ENCODE results near the gene SNAPC2.
A peak's percentile ranks its signal among the peaks of the same experiment; 100 is the strongest.

Gene SNAPC2

DNA sequence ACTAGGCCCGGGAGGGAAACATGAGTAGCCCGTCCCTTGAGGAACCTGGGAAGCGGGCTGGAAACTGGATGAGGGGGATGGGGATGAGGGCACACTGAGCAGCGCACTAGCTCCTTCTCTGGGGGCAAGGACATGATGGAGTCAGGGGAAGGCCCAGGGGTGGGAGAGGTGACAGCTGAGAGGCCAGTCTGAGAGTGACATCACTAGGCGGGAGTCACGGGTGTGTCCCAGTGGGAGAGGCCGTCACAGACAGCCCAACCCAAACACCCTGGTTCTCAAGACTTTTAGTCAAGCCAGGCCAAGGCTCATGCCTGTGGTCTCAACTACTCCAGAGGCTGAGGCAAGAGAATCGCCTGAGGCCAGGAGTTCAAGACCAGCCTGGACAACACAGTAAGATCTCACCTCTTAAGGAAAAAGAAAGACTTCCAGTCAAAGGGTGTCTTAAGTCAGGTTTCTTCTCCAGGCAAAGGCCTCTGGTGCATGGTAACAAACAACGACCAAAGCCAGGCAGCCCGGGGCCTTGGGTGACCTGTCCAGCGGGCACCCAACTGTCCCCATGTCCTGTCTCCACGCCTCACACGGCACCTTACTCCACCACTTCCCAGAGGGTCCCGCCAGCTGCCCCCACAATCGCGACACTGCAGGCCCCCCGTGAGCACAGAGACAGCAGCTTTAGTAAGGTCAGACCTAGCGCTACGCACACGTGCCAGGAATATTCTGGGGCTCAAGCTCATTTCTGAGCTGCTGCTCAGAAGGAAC, 48.8 kb downstream of the SNAPC2 start:
- Histone ChIP-seq H3K9ac (ENCODE audit: low read length) (no peak overlapping the region), H3F3A (ENCODE audit: insufficient read depth, low read length) (no peaks in the 10 kb centered on the region), H3K27me3 (replicated peaks; ENCODE audit: insufficient read depth, low read length) (no peaks in the 10 kb centered on the region), H3K4me3 (ENCODE audit: low read length) (no peak overlapping the region), H3K4me2 (ENCODE audit: low read depth, low read length) (no peak overlapping the region), H3K9me2 (replicated peaks; ENCODE audit: insufficient read depth, low read length) (no peaks in the 10 kb centered on the region), H3K4me1 (ENCODE audit: low read length) (no peaks in the 10 kb centered on the region), H3K27ac (ENCODE audit: low read length) (no peak overlapping the region), H3K9me3 (replicated peaks; ENCODE audit: insufficient read depth, low read length) (no peaks in the 10 kb centered on the region), H4K20me1 (ENCODE audit: insufficient read depth, low read length) (no peaks in the 10 kb centered on the region; the same call in 1 of the 2 replicates), H2AFZ (ENCODE audit: low read length) (no peak overlapping the region), H3K79me2 (ENCODE audit: low read length) (peaks cover 8% of the 10 kb centered on the region; the same call in 1 of the 2 replicates), H3K36me3 (replicated peaks; ENCODE audit: insufficient read depth, low read length) (peaks cover 14% of the 10 kb centered on the region)
- TF ChIP-seq, protein P1, sequence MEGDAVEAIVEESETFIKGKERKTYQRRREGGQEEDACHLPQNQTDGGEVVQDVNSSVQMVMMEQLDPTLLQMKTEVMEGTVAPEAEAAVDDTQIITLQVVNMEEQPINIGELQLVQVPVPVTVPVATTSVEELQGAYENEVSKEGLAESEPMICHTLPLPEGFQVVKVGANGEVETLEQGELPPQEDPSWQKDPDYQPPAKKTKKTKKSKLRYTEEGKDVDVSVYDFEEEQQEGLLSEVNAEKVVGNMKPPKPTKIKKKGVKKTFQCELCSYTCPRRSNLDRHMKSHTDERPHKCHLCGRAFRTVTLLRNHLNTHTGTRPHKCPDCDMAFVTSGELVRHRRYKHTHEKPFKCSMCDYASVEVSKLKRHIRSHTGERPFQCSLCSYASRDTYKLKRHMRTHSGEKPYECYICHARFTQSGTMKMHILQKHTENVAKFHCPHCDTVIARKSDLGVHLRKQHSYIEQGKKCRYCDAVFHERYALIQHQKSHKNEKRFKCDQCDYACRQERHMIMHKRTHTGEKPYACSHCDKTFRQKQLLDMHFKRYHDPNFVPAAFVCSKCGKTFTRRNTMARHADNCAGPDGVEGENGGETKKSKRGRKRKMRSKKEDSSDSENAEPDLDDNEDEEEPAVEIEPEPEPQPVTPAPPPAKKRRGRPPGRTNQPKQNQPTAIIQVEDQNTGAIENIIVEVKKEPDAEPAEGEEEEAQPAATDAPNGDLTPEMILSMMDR (IDR thresholded peaks at IDR 0.05; ENCODE audit: low read length): no peak
- no peak for TF ChIP-seq EZH2phosphoT487 (IDR thresholded peaks at IDR 0.05; ENCODE audit: low read length)
- TF ChIP-seq EZH2 (optimal IDR thresholded peaks at IDR 0.05; ENCODE audit: low read depth, low read length): no peak
- DNase-seq: no peak

DNA sequence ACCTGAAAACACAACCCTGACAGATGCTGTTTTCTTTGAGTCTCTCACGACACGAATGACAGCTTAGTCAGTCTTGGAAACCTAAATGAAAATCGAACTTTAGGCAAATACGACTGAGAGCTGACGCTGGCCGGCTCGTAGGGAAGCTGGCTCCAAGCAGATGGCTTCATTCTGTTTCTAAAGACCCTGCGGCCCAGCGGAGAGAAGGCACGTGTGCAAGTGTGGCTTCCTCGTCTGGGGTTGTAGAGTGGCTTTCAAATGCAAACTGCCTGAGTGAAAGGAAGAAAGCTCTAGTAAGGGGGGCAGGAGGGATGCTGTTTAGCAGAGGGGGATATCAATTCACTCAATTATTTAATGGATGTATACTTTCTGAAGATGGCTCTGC, 49.4 kb downstream of the SNAPC2 start:
- H3F3A ChIP-seq (ENCODE audit: insufficient read depth, low read length): no peaks in the 10 kb centered on the region
- no peaks in the 10 kb centered on the region for H3K27me3 ChIP-seq (replicated peaks; ENCODE audit: insufficient read depth, low read length)
- no peaks in the 10 kb centered on the region for H3K9me2 ChIP-seq (replicated peaks; ENCODE audit: insufficient read depth, low read length)
- TF ChIP-seq EZH2 (optimal IDR thresholded peaks at IDR 0.05; ENCODE audit: low read depth, low read length) (no peak), EZH2phosphoT487 (IDR thresholded peaks at IDR 0.05; ENCODE audit: low read length) (no peak)
- TF ChIP-seq, protein P1 (IDR thresholded peaks at IDR 0.05; ENCODE audit: low read length): no peak
- H3K4me3 ChIP-seq (ENCODE audit: low read length): no peak overlapping the region
- H3K9ac ChIP-seq (ENCODE audit: low read length): no peak overlapping the region
- no peak overlapping the region for H2AFZ ChIP-seq (ENCODE audit: low read length)
- H3K79me2 ChIP-seq (ENCODE audit: low read length): peaks cover 11% of the 10 kb centered on the region; the same call in 1 of the 2 replicates
- no peak overlapping the region for H3K27ac ChIP-seq (ENCODE audit: low read length)
- DNase-seq: no peak
- H4K20me1 ChIP-seq (ENCODE audit: insufficient read depth, low read length): no peaks in the 10 kb centered on the region; the same call in 1 of the 2 replicates
- H3K9me3 ChIP-seq (replicated peaks; ENCODE audit: insufficient read depth, low read length): no peaks in the 10 kb centered on the region
- peaks cover 14% of the 10 kb centered on the region for H3K36me3 ChIP-seq (replicated peaks; ENCODE audit: insufficient read depth, low read length)
- no peaks in the 10 kb centered on the region for H3K4me1 ChIP-seq (ENCODE audit: low read length)
- H3K4me2 ChIP-seq (ENCODE audit: low read depth, low read length): no peak overlapping the region

DNA sequence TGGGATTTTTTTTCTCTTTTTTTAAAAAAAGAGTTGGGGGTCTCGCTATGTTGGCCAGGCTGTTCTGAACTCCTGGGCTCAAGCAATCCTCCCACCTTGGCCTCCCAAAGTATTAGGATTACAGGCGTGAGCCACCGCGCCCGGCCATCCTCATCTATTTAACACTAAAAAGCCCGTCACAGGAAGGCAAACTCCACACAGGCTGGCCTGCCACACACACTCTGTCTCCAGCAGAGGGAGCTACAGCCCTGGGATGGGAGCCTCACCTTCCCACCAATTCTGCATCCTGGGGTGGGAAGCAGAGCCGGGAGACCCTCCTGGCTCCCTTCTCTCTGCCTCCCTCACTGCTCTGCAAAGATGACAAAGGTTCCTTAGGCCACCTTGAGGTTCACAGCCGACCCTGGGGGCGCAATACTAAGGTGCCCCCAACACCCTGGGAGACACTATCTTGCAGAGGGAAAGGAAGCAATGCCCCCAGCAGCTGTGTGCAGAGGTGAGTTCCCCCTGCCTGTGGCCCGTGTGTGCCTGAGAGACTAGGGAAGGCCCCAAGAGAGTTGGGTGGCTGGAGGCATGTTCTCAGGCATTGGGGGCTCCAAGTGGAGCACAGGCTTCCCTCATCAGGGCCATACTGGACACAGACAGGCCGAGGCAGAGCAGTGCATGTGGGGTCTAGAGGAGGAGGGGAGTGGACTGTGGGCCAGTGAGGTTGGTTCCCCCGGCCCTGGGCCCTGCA, 50.7 kb downstream of the SNAPC2 start:
- no peak overlapping the region for H3K9ac ChIP-seq (ENCODE audit: low read length)
- peak; percentile 32 for DNase-seq

More for the DNA sequence above, 50.7 kb downstream of the SNAPC2 start:
- no peaks in the 10 kb centered on the region for H3F3A ChIP-seq (ENCODE audit: insufficient read depth, low read length)
- H3K27me3 ChIP-seq (replicated peaks; ENCODE audit: insufficient read depth, low read length): no peaks in the 10 kb centered on the region
- TF ChIP-seq, protein P1 (IDR thresholded peaks at IDR 0.05; ENCODE audit: low read length): peak; percentile 80
- no peak for TF ChIP-seq EZH2phosphoT487 (IDR thresholded peaks at IDR 0.05; ENCODE audit: low read length)
- H3K9me3 ChIP-seq (replicated peaks; ENCODE audit: insufficient read depth, low read length): no peaks in the 10 kb centered on the region
- no peak overlapping the region for H3K27ac ChIP-seq (ENCODE audit: low read length)
- no peak overlapping the region for H2AFZ ChIP-seq (ENCODE audit: low read length)
- H3K36me3 ChIP-seq (replicated peaks; ENCODE audit: insufficient read depth, low read length): peaks cover 14% of the 10 kb centered on the region
- H3K79me2 ChIP-seq (ENCODE audit: low read length): peaks cover 13% of the 10 kb centered on the region; the same call in 1 of the 2 replicates
- no peak overlapping the region for H3K4me2 ChIP-seq (ENCODE audit: low read depth, low read length)
- H3K4me3 ChIP-seq (ENCODE audit: low read length): no peak overlapping the region
- H3K4me1 ChIP-seq (ENCODE audit: low read length): no peaks in the 10 kb centered on the region
- H3K9me2 ChIP-seq (replicated peaks; ENCODE audit: insufficient read depth, low read length): no peaks in the 10 kb centered on the region
- H4K20me1 ChIP-seq (ENCODE audit: insufficient read depth, low read length): no peaks in the 10 kb centered on the region; the same call in 1 of the 2 replicates
